NOMO-1 treated with dmso at 0.1 percent for 144 hours (cell line): ENCODE measurements around the gene MASP2.
"Not testable (repeated sequence)": the region's sequence is repeated elsewhere in the genome, so short reads cannot be mapped to it uniquely, and the experiment has no call there.

Source experiments
- DNase-seq: peaks from one replicate; lab custom pipeline; 2025; ENCODE audit not compliant: unreplicated experiment; lab: John Stamatoyannopoulos, UW

MASP2 gene

DNA sequence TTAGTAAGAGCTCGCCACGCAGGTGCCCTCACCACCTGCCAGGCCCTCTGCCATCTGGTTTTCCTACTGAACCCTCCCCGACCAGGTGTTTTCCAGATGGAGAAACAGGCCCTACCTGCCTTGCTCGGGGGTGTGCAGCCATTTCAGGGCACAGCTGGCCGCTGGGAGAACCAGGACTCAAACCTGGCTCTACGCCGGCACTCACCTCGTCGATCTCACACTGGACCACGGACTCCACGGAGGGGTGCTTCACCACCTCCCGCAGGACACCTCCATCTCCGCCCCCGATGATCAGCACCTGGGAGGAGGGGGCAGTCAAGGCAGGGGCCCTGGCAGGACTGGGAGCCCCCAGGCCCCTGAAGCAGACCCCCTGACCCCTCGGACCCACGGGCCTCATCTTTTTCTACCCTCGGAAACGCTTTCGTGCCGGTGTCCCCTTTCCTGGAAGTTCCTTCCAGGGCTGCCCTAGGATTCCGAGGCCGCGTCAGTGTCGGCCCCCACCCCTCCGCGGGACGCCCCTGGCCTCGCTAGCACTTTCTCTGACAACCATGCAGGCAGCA is 11.6 kb upstream of the MASP2 start:
- DNase-seq = no peak

DNA sequence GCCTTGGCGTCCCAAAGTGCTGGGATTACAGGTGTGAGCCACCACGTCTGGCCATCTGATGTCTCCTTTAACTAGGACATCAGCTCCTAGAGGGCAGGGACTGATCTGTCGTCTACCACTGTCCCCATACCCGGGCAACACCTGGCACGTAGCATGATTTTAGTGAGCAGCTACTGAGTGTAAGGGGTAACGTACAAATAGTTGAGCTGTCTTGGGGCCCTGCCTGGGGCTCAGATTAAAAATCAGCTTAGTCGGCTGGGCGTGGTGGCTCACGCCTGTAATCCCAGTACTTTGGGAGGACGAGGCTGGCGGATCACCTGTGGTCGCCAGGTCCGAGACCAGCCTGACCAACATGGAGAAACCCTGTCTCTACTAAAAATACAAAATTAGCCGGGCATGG is 11.0 kb upstream of the MASP2 start:
- DNase-seq = no peak

DNA sequence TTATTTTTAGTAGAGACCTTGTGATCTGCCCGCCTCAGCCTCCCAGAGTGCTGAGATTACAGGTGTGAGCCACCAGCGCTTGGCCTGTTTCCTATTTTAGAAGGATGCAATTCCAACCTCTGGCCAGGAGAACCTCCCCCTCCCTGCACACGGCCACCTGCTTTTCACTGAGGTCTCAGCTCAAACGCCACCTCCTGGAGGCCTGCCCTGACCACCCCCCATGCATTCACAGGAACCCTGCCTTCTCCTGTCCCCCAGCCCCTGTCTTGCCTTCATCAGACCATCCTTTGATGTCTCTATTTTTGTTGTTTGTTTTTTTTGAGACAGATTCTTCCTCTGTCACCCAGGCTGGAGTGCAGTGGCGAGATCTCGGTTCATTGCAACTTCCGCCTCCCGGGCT is 10.4 kb upstream of the MASP2 start:
- DNase-seq = no peak

- DNase-seq = no peak
These were observed 9.5 kb upstream of the MASP2 start for GRCh38 chr1:11056504-11056903.

DNA sequence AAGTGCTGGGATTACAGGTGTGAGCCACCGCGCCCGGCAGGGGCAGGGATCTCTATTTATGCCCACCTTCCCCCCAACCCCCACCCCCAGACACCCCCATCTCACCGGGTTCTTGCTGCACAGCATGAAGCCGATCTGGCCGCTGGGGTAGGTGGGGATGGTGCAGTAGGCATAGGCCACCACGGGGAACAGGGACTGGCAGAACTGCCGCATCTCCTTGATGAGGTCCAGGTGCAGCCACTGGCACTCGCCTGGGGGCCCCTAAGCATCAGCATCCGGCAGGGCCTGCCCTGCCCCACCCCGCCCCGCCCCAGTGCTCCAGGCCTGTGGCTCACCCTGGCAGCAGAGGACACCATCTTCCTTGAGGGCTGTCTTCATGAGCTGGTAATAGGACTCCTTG is 8.6 kb upstream of the MASP2 start:
- DNase-seq = no peak

GRCh38 chr1:11054666-11055065 is 7.6 kb upstream of the MASP2 start:
- DNase-seq = no peak

DNA sequence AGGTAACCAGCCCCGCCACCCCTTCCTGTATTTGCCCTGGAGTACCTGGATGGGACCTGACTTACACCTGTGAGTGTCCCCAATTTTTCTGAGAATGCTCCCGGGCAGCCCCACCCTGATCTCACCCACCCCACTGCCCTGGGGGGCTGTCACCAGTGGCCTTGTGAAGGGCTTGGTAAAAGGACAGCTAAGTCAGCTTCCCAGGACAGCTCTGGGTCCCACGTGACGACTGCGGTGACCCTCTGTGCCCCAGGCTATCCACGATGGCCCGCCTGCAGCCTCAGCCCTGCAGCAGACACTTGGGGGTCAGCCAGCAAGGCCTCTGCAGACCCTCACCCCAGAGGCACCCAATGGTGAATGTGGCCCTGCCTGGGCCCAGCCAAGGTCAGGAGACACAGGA is 7.1 kb upstream of the MASP2 start:
- no peak for DNase-seq

DNA sequence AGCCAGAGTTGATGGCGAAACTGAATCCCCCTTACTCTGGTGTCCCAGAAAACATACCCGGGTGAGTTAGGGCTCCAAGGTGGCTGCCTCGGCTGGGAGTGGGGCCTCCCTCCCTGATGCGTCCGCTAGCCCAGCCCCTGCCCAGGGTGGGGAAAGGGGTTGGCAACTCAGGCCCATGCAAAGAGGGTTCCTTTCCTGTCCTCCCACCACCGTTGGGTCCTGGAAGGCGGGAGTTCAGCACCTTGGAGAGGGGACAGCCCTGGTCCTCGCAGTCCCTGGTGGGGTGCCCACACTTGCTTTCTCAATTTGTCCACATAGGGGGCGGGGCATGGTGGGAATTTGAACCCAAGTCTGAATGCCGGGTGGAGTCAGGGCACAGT is 6.7 kb upstream of the MASP2 start:
- DNase-seq = no peak

- no peak for DNase-seq
These were observed 6.1 kb upstream of the MASP2 start for GRCh38 chr1:11052839-11053757.

- peak; percentile 73 for DNase-seq
These were observed 4.9 kb upstream of the MASP2 start for GRCh38 chr1:11051781-11052511.

GRCh38 chr1:11051121-11051520 is 4.1 kb upstream of the MASP2 start:
- not testable (repeated sequence) for DNase-seq

- no peak for DNase-seq
These were observed 821 bp downstream of the MASP2 start for GRCh38 chr1:11046270-11046566.

DNA sequence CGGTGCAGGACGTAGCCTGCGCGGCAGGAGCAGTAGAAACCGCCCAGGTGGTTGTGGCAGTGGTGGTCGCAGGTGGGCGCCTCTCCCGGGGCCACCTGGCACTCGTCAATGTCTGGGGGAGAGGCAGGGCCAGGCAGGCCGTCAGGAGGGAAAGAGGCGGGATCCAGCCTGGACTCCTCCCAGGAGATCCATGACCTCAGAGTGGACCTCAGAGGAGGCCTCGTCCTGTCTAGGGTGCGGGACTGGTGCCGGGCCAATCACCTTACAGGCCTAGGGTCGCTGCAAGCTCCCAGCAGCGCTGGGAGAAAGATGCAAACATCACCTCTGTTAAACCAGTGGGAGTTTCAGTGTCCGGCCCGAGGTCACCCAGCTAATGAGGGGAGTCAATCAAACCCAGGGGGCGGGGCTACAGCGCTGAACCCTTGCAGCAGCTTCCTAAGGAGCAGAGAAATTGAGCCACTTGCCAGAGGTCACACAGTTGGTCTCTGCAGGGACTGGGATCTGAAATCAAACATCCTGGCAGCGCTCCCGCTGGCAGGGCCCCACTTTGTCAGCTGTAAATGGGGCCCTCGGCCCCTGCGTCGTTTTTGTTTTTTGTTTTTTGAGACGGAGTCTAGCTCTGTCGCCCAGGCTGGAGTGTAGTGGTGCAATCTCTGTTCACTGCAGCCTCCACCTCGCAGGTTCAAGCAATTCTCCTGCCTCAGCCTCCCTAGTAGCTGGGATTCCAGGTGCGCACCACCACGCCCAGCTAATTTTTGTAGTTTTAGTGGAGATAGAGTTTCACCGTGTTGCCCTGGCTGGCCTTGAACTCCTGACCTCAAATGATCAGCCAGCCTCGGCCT is 1.4 kb downstream of the MASP2 start:
- no peak for DNase-seq

- no peak for DNase-seq
These were observed 2.1 kb downstream of the MASP2 start for GRCh38 chr1:11044849-11045427.

- no peak for DNase-seq
These were observed 2.8 kb downstream of the MASP2 start for GRCh38 chr1:11044086-11044848.

GRCh38 chr1:11042995-11043874 is 3.8 kb downstream of the MASP2 start:
- DNase-seq = no peak

DNA sequence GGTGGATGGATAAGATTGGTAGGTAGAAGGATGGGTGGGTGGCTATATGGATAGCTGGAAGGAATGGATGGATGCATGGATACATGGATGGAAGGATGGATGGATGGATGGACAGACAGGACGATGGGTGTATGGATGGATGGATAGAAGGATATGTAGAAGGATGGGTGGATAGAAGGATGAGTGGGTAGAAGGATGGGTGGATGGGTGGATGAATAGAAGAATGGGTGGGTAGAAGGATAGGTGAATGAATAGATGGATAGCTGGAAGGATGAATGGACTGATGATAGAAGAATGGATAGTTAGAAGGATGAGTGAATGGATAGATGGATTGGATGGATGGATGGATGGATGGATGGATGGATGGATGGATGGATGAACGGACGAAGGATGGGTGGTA is 5.0 kb downstream of the MASP2 start:
- DNase-seq = no peak

DNA sequence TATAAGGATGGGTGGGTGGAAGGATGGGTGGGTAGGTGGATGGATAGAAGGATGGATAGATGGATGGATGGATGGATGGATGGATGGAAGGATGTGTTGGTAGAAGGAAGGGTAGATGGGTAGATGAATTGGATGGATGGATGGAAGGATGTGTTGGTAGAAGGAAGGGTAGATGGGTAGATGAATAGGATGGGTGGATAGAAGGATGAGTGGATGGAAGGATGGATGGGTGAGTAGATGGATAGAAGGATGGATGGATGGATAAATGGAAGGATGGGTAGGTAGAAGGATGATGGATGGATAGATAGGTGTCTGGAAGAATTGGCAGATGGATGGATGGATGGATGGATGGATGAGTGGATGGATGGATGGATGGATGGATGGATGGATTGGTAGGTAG is 6.0 kb downstream of the MASP2 start:
- DNase-seq = no peak

GRCh38 chr1:11040105-11040429 is 7.0 kb downstream of the MASP2 start:
- not testable (repeated sequence) for DNase-seq
